ENCODE results near the gene SYTL3.

DNA sequence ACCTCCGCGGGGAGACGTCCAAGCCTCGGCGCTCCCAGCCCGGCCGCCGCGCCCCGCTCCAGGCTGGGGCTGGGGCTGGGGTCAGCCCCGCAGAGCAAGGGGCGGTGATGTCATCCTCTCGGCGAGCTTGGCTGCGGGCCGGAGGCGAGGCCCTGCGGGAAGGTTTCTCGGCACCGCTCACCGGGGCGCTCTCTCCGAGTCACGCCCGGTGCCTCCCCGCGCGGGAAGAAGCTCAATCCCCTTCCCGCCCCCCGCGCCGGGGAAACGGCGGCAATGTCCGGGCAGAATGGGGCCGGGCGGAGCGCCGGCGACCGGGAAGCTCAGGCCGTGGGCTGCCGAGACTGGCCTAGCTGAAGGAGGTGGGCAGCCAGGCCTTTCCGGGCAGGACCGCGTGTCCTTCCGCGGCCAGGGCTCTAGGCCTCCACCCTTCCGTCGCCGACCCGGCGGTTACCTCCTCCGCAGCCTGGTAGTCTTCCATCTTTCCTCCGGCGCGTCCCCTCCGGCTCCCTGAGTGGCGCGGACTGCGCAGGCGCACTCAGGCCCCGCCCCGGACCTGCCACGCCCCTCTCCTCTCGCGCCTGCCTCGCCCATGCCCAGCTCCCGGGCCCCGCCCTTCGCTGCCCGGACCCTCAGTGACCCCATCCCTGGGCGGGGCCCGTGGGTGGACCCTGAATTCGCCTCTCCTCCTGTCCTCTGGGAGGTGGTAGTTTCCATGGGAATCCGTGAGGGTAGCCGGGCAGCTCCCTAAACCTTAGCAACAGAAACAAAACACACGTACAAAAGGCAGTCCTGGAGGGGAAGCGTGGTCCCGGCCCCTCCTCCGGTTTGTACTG is 5.4 kb upstream of the SYTL3 start, which contains the start of gene DYNLT1:
- no peak for TF ChIP-seq CTCF (optimal IDR thresholded peaks at IDR 0.05 in 1 of 3, IDR thresholded peaks at IDR 0.05 in 1 of 3, conservative IDR thresholded peaks at IDR 0.05 in 1 of 3; ENCODE audit: extremely low read depth in 1 of 3, insufficient read depth in 2 of 3, low read length in 3 of 3)
- TF ChIP-seq EZH2 (IDR thresholded peaks at IDR 0.05; ENCODE audit: low read length), result no peak

Data from keratinocyte (primary cell).